LNCAP (cell line): ENCODE data around the gene LIG1.

Experiments
- CTCF ChIP-seq: fragments of 450-650 bp; IDR thresholded peaks from 2 replicates; pipeline ENCODE4 v1.5.1; 2017; ENCODE audit warnings: mild to moderate bottlenecking

The LIG1 gene

GRCh38 chr19:48081106-48081505 is 89.0 kb downstream of the LIG1 start:
- TF ChIP-seq CTCF, result no peak

- TF ChIP-seq CTCF, result no peak
These were observed 100.7 kb downstream of the LIG1 start for GRCh38 chr19:48069435-48069834.
